Panc1 (cell line): Measurements from ENCODE around the gene EIF4G3. TPM values are rescaled to one million over a fixed set of nuclear protein-coding genes. Genes with fewer than 3 reads are reported as not detected.

Experiments
- ATAC-seq: fragments of 200-7000 bp; cut with Tn5 transposase; 2 replicates; pipeline ENCODE4 v1.9.1; 2020; ENCODE audit warnings: mild to moderate bottlenecking, moderate library complexity
- BruUV-seq: library from RNA; stranded (reverse); fragments of 400-500 nt; replicated peaks from 2 replicates; lab custom pipeline; 2021; lab: Mats Ljungman, UMichigan
- CTCF ChIA-PET: fragments of 300-600 bp; sonication (Branson Sonifier 250); formaldehyde crosslinking; loops from one replicate; lab custom pipeline; 2022; ENCODE audit warnings: antibody characterized with exemption; lab: Charles Lee
- POLR2A ChIA-PET: fragments of 300-600 bp; sonication (Branson Sonifier 250); formaldehyde crosslinking; loops from one replicate; lab custom pipeline; 2022; ENCODE audit warnings: antibody characterized with exemption; lab: Charles Lee
- DNase-seq: peaks from one replicate; pipeline ENCODE4 v3.0.0-alpha.2; 2010; ENCODE audit warnings: low read depth, low spot score
- H3K27ac ChIP-seq: 2 replicates; pipeline ENCODE4 v1.5.1; 2011; ENCODE audit warnings: mild to moderate bottlenecking, low read length, inconsistent platforms
- H3K27me3 ChIP-seq: fragments of 200-500 bp; sonication (Bioruptor generic); 2 replicates; pipeline ENCODE4 v1.6.0; 2014; ENCODE audit warnings: low read length, inconsistent platforms; ENCODE audit not compliant: control insufficient read depth, insufficient read depth
- H3K36me3 ChIP-seq: fragments of 200-500 bp; sonication (Bioruptor generic); 2 replicates; pipeline ENCODE4 v1.5.1; 2014; ENCODE audit warnings: inconsistent platforms, mild to moderate bottlenecking, low read length, moderate library complexity; ENCODE audit not compliant: control insufficient read depth, insufficient read depth
- H3K4me1 ChIP-seq: 2 replicates; pipeline ENCODE4 v1.5.1; 2011; ENCODE audit warnings: inconsistent platforms, mild to moderate bottlenecking, low read length, moderate library complexity; ENCODE audit not compliant: control insufficient read depth, insufficient read depth
- H3K4me3 ChIP-seq, 2 experiments: 2 replicates each; pipeline ENCODE4 v1.5.1; 2011 to 2012; ENCODE audit warnings: low read depth in 2 of 2, low read length in 2 of 2, mild to moderate bottlenecking in 2 of 2, inconsistent platforms in 1 of 2, moderate library complexity in 1 of 2
- H3K9me3 ChIP-seq: fragments of 200-500 bp; sonication (Bioruptor generic); 2 replicates; pipeline ENCODE4 v1.5.1; 2014; ENCODE audit warnings: low read depth, mild to moderate bottlenecking, inconsistent platforms, low read length, moderate library complexity; ENCODE audit not compliant: control insufficient read depth, insufficient read depth
- POLR2AphosphoS5 ChIP-seq: IDR thresholded peaks from 2 replicates; pipeline ENCODE4 v1.6.1; 2012; ENCODE audit warnings: mild to moderate bottlenecking, low read depth, low read length, moderate library complexity
- SIN3A ChIP-seq: IDR thresholded peaks from 2 replicates; pipeline ENCODE4 v1.6.1; 2012; ENCODE audit warnings: low read depth, mild to moderate bottlenecking, low read length, moderate library complexity, borderline replicate concordance; ENCODE audit not compliant: insufficient read depth
- TCF7L2 ChIP-seq: IDR thresholded peaks from 2 replicates; pipeline ENCODE4 v1.6.1; 2011; ENCODE audit warnings: mild to moderate bottlenecking, low read depth, low read length, inconsistent platforms
- in situ Hi-C: cut with HindIII; loops from 2 replicates; pipeline ENCODE4 v1.10.0; 2016; ENCODE audit warnings: low sequenced_read_pairs, low pct_unique_long_range_greater_than_20kb
- intact Hi-C: fragments of 100-400 bp; cut with micrococcal nuclease; formaldehyde crosslinking; loops from one replicate; pipeline ENCODE4 v1.10.0; 2022; ENCODE audit not compliant: unreplicated experiment
- total RNA-seq: library from RNA; stranded (reverse); gene quantifications from one replicate; pipeline ENCODE4 v1.2.1, GENCODE V29; 2021; ENCODE audit not compliant: unreplicated experiment
- TF ChIP-seq, protein P1 (sequence below), 2 experiments: IDR thresholded peaks; 2 replicates each; pipeline ENCODE4 v1.6.1; 2011 to 2012; ENCODE audit warnings: low read depth in 2 of 2, control low read depth in 1 of 2, low read length in 1 of 2, mild to moderate bottlenecking in 1 of 2, moderate library complexity in 1 of 2; ENCODE audit not compliant: insufficient read depth in 1 of 2
- TF ChIP-seq, protein P2 (sequence below): fragments of 450-650 bp; IDR thresholded peaks from 2 replicates; pipeline ENCODE4 v1.5.1; 2017; ENCODE audit warnings: mild to moderate bottlenecking

Gene EIF4G3
- total RNA-seq, 1 experiment from 2014 or later = 78.6 TPM

DNA sequence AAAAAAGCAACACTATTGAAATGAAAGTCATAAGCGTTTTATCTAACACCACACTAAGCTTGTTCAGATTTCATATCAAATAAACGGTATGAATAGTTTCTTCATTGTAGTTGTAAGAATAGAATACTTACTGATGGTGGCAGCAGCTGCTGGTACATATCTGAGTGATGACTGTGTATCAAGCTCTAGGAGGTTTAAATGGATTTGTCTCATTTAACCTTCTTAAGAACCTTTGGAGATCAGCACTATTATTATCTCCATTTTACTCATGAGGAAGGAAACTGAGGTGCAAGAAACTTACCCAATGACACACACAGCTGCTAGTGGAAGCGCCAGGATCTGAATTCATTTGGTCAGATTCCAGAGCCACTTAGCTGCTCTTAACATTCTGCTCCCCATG, 104.0 kb downstream of the EIF4G3 start:
- DNase-seq (no peak), ATAC-seq (no peak)
- in situ Hi-C loops (no loop called here), intact Hi-C loops (no loop called here)
- no peak overlapping the region for H3K4me3 ChIP-seq
- TF ChIP-seq SIN3A = no peak
- no peak for TF ChIP-seq TCF7L2
- no peak for TF ChIP-seq POLR2AphosphoS5
- TF ChIP-seq, protein P1, sequence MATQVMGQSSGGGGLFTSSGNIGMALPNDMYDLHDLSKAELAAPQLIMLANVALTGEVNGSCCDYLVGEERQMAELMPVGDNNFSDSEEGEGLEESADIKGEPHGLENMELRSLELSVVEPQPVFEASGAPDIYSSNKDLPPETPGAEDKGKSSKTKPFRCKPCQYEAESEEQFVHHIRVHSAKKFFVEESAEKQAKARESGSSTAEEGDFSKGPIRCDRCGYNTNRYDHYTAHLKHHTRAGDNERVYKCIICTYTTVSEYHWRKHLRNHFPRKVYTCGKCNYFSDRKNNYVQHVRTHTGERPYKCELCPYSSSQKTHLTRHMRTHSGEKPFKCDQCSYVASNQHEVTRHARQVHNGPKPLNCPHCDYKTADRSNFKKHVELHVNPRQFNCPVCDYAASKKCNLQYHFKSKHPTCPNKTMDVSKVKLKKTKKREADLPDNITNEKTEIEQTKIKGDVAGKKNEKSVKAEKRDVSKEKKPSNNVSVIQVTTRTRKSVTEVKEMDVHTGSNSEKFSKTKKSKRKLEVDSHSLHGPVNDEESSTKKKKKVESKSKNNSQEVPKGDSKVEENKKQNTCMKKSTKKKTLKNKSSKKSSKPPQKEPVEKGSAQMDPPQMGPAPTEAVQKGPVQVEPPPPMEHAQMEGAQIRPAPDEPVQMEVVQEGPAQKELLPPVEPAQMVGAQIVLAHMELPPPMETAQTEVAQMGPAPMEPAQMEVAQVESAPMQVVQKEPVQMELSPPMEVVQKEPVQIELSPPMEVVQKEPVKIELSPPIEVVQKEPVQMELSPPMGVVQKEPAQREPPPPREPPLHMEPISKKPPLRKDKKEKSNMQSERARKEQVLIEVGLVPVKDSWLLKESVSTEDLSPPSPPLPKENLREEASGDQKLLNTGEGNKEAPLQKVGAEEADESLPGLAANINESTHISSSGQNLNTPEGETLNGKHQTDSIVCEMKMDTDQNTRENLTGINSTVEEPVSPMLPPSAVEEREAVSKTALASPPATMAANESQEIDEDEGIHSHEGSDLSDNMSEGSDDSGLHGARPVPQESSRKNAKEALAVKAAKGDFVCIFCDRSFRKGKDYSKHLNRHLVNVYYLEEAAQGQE (IDR thresholded peaks at IDR 0.05; ENCODE audit: insufficient read depth in 1 of 2, low read depth in 2 of 2, low read length in 1 of 2) = no peak
- TF ChIP-seq, protein P2, sequence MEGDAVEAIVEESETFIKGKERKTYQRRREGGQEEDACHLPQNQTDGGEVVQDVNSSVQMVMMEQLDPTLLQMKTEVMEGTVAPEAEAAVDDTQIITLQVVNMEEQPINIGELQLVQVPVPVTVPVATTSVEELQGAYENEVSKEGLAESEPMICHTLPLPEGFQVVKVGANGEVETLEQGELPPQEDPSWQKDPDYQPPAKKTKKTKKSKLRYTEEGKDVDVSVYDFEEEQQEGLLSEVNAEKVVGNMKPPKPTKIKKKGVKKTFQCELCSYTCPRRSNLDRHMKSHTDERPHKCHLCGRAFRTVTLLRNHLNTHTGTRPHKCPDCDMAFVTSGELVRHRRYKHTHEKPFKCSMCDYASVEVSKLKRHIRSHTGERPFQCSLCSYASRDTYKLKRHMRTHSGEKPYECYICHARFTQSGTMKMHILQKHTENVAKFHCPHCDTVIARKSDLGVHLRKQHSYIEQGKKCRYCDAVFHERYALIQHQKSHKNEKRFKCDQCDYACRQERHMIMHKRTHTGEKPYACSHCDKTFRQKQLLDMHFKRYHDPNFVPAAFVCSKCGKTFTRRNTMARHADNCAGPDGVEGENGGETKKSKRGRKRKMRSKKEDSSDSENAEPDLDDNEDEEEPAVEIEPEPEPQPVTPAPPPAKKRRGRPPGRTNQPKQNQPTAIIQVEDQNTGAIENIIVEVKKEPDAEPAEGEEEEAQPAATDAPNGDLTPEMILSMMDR = no peak
- H3K4me1 ChIP-seq = no peaks in the 10 kb centered on the region
- no peaks in the 10 kb centered on the region for H3K27me3 ChIP-seq
- no TSS peak for BruUV-seq
- H3K9me3 ChIP-seq = no peaks in the 10 kb centered on the region
- ChIA-PET CTCF (no interaction called here), POLR2A (no interaction called here)
- H3K36me3 ChIP-seq = 0 out of 2 replicates have a peak, but pooled peaks cover 2% of the 10 kb centered on the region
- no peak overlapping the region for H3K27ac ChIP-seq

DNA sequence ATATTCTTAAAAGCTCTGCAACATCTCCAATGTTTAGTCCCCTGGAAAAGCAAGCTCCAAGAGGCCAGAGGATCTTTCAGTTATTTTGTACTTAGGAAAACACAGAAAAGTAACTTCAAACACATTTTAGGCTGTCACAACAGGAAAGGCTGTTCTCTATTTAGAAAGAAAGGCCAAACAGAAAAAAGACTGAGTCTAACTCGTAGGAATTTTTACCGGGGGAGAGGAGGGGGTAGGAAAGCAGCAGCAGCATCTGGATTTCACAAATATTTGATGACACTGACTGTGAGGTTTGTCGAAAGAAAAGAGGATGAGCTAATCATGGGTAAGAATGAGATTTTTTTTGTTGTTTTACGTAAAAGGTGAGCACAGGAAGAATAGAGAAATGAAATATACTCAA, 107.1 kb downstream of the EIF4G3 start:
- Histone ChIP-seq H3K27me3 (no peaks in the 10 kb centered on the region), H3K27ac (no peak overlapping the region), H3K4me3 (no peak overlapping the region), H3K4me1 (peaks cover 3% of the 10 kb centered on the region; the same call in 1 of the 2 replicates), H3K36me3 (0 out of 2 replicates have a peak, but pooled peaks cover 2% of the 10 kb centered on the region), H3K9me3 (no peaks in the 10 kb centered on the region)
- POLR2A ChIA-PET = interaction anchor here (0.6 kb wide), 1 partner anchor 10 kb away, joined by 4 read pairs; no protein-coding TSS in a partner anchor
- in situ Hi-C loops = no loop called here
- DNase-seq = no peak
- BruUV-seq = no TSS peak
- intact Hi-C loops = no loop called here
- no peak for TF ChIP-seq TCF7L2
- TF ChIP-seq, protein P1 (IDR thresholded peaks at IDR 0.05; ENCODE audit: insufficient read depth in 1 of 2, low read depth in 2 of 2, low read length in 1 of 2) = no peak
- TF ChIP-seq, protein P2 = no peak
- TF ChIP-seq SIN3A = no peak
- TF ChIP-seq POLR2AphosphoS5 = no peak
- no peak for ATAC-seq
- CTCF ChIA-PET = no interaction called here
